CD14-positive monocyte (primary cell): ENCODE data around the gene USPL1. TPM values are rescaled to one million over a fixed set of nuclear protein-coding genes. Genes with fewer than 3 reads are reported as not detected.
A peak's percentile ranks its signal among the peaks of the same experiment; 100 is the strongest.

Experiments
- DNase-seq, 3 donors: peaks; one replicate each; pipeline ENCODE4 v3.0.0-alpha.2; 2011 to 2022
- H2AFZ ChIP-seq: 2 replicates; pipeline ENCODE4 v1.6.0; 2012; ENCODE audit warnings: mild to moderate bottlenecking, low read depth, low read length, inconsistent platforms; ENCODE audit not compliant: insufficient read depth, poor library complexity, severe bottlenecking
- H3K27ac ChIP-seq, 2 donors: 1 replicate in 1 of 2; 2 replicates in 1 of 2; pipeline ENCODE4 v1.5.1; 2012 to 2013; ENCODE audit warnings: low read length in 2 of 2, control low read depth in 1 of 2, inconsistent platforms in 1 of 2, low read depth in 1 of 2, mild to moderate bottlenecking in 1 of 2
- H3K27me3 ChIP-seq, 2 donors: one replicate each; pipeline versions ENCODE4 v1.6.0 to v1.6.1; 2011 to 2013; ENCODE audit warnings: low read length in 2 of 2; ENCODE audit not compliant: control insufficient read depth in 2 of 2, insufficient read depth in 2 of 2
- H3K36me3 ChIP-seq, 2 donors: replicated peaks in 1 of 2; 1 replicate in 1 of 2; 2 replicates in 1 of 2; pipeline versions ENCODE4 v1.5.1 to v1.6.1; 2012 to 2013; ENCODE audit warnings: low read length in 2 of 2, control low read depth in 1 of 2, inconsistent platforms in 1 of 2, mild to moderate bottlenecking in 1 of 2; ENCODE audit not compliant: insufficient read depth in 2 of 2, control insufficient read depth in 1 of 2
- H3K4me1 ChIP-seq, 2 donors: 1 replicate in 1 of 2; 2 replicates in 1 of 2; pipeline versions ENCODE4 v1.5.1 to v1.6.1; 2012 to 2013; ENCODE audit warnings: low read length in 2 of 2, control low read depth in 1 of 2, inconsistent platforms in 1 of 2, mild to moderate bottlenecking in 1 of 2, moderate library complexity in 1 of 2; ENCODE audit not compliant: insufficient read depth in 2 of 2, control insufficient read depth in 1 of 2
- H3K4me2 ChIP-seq: replicated peaks from 2 replicates; pipeline ENCODE3; 2012; ENCODE audit warnings: low read length, moderate library complexity, mild to moderate bottlenecking; ENCODE audit not compliant: poor library complexity, severe bottlenecking; ENCODE audit errors: extremely low read depth
- H3K4me3 ChIP-seq, 3 experiments: fragments of 200-600 bp in 1 of 3; sonication (generic) in 1 of 3; replicated peaks in 1 of 3; 1 replicate in 2 of 3; 2 replicates in 1 of 3; pipeline ENCODE4 v1.5.1; 2011 to 2013; ENCODE audit warnings: low read length in 3 of 3, mild to moderate bottlenecking in 3 of 3, control low read depth in 2 of 3, low read depth in 2 of 3, inconsistent platforms in 1 of 3, moderate library complexity in 1 of 3
- H3K79me2 ChIP-seq: 2 replicates; pipeline ENCODE4 v1.6.0; 2012; ENCODE audit warnings: mild to moderate bottlenecking, control low read depth, inconsistent platforms, low read length, moderate library complexity; ENCODE audit not compliant: insufficient read depth
- H3K9ac ChIP-seq: 2 replicates; pipeline ENCODE4 v1.6.0; 2017; ENCODE audit warnings: low read length, mild to moderate bottlenecking; ENCODE audit not compliant: insufficient read depth, poor library complexity, severe bottlenecking
- H3K9me3 ChIP-seq, 2 donors: replicated peaks in 1 of 2; 1 replicate in 1 of 2; 2 replicates in 1 of 2; pipeline versions ENCODE4 v1.5.1 to v1.6.1; 2012 to 2013; ENCODE audit warnings: low read length in 2 of 2, control low read depth in 1 of 2; ENCODE audit not compliant: control insufficient read depth in 1 of 2, insufficient read depth in 1 of 2
- H4K20me1 ChIP-seq: 2 replicates; pipeline ENCODE4 v1.6.0; 2012; ENCODE audit warnings: mild to moderate bottlenecking, low read length, control low read depth, moderate library complexity; ENCODE audit not compliant: insufficient read depth
- H3K27ac Mint-ChIP-seq, 7 donors: one replicate each; pipeline ENCODE4 v1.8.0; 2020; ENCODE audit warnings: mild to moderate bottlenecking in 7 of 7, mixed read lengths in 7 of 7, moderate library complexity in 6 of 7, inconsistent platforms in 2 of 7
- H3K27me3 Mint-ChIP-seq, 3 donors: one replicate each; pipeline ENCODE4 v1.8.0; 2021 to 2022; ENCODE audit warnings: low read depth in 3 of 3, mild to moderate bottlenecking in 3 of 3, mixed read lengths in 3 of 3, moderate library complexity in 3 of 3, inconsistent platforms in 1 of 3
- H3K36me3 Mint-ChIP-seq, 2 donors: one replicate each; pipeline ENCODE4 v1.8.0; 2020; ENCODE audit warnings: mixed read lengths in 2 of 2, inconsistent platforms in 1 of 2, mild to moderate bottlenecking in 1 of 2
- H3K4me1 Mint-ChIP-seq: one replicate; pipeline ENCODE4 v1.8.0; 2020; ENCODE audit warnings: mild to moderate bottlenecking, mixed read lengths
- H3K4me3 Mint-ChIP-seq, 2 donors: one replicate each; pipeline ENCODE4 v1.8.0; 2020; ENCODE audit warnings: mild to moderate bottlenecking in 2 of 2, mixed read lengths in 2 of 2, moderate library complexity in 1 of 2
- H3K9me3 Mint-ChIP-seq, 7 donors: one replicate each; pipeline ENCODE4 v1.8.0; 2020 to 2022; ENCODE audit warnings: mixed read lengths in 7 of 7, mild to moderate bottlenecking in 6 of 7, moderate library complexity in 6 of 7, inconsistent platforms in 2 of 7
- CTCF ChIP-seq: fragments of 200-600 bp; IDR thresholded peaks from one replicate; pipeline ENCODE4 v1.8.0; 2022; ENCODE audit warnings: antibody characterized with exemption, mild to moderate bottlenecking
- WGBS: methylation state at CpG from one replicate; pipeline ENCODE4 v1.1.5; 2013; ENCODE audit warnings: missing lambda C conversion rate; ENCODE audit not compliant: insufficient coverage; 5-methylcytosine and 5-hydroxymethylcytosine counted together
- intact Hi-C, 2 donors: fragments of 100-400 bp; cut with micrococcal nuclease; formaldehyde crosslinking; loops; one replicate each; pipeline versions ENCODE4 v1.15.0 to v1.15.1; 2023
- polyA plus RNA-seq, 3 donors: library from polyadenylated mRNA; depleted of rRNA in 1 of 3; unstranded in 2 of 3; stranded (reverse) in 1 of 3; fragments of 300-500 nt in 2 of 3; fragments of >200 nt in 1 of 3; fragmentation: Illumina TruSeq in 2 of 3; gene quantifications; 1 replicate in 2 of 3; 2 replicates in 1 of 3; pipeline ENCODE4 v1.2.3, GENCODE V29; 2012 to 2021

Gene USPL1
- polyA plus RNA-seq, 3 donors = 3.9 to 20.5 (median 5.5) TPM

- Histone ChIP-seq H3K27me3 (no peaks in the 10 kb centered on the region), H3K4me1 (no peaks in the 10 kb centered on the region), H3K9me3 (peaks cover 2 to 6% of the 10 kb centered on the region in 2 donors), H2AFZ (no peak overlapping the region), H4K20me1 (no peaks in the 10 kb centered on the region), H3K4me2 (no peak overlapping the region), H3K79me2 (no peaks in the 10 kb centered on the region), H3K27ac (no peak overlapping the region), H3K9ac (no peak overlapping the region), H3K4me3 (no peak overlapping the region), H3K36me3 (no peaks in the 10 kb centered on the region)
- Mint-ChIP-seq H3K36me3 (peaks cover 4 to 5% of the 10 kb centered on the region in 2 donors), H3K27ac (no peak overlapping the region), H3K27me3 (peaks cover 0 to 12% (median 5%) of the 10 kb centered on the region in 3 donors), H3K9me3 (peaks cover 6 to 11% (median 9%) of the 10 kb centered on the region in 7 donors), H3K4me1 (peaks cover 10% of the 10 kb centered on the region), H3K4me3 (no peak overlapping the region)
- intact Hi-C loops = loop anchor here in 1 of 2 donors (5.0 kb wide), 1 partner anchor 51 kb away; no protein-coding TSS in a partner anchor
- no peak for TF ChIP-seq CTCF
- 0% methylated on average over 1 of the region's 4 CpGs for WGBS
- DNase-seq = peak in 2 of 3 donors; percentile 11 to 28
Observed at GRCh38 chr13:30607908-30608307, 9.8 kb upstream of the USPL1 start.

GRCh38 chr13:30608364-30608763 lies 9.4 kb upstream of the USPL1 start:
- WGBS = no CpG with 5 or more reads among the region's 5 CpGs
- no peak overlapping the region for H3K27ac Mint-ChIP-seq
- Histone ChIP-seq H3K27me3 (no peaks in the 10 kb centered on the region), H3K9me3 (peaks cover 2 to 6% of the 10 kb centered on the region in 2 donors), H2AFZ (no peak overlapping the region), H3K27ac (no peak overlapping the region), H4K20me1 (no peaks in the 10 kb centered on the region), H3K79me2 (no peaks in the 10 kb centered on the region), H3K9ac (no peak overlapping the region), H3K4me2 (no peak overlapping the region), H3K36me3 (no peaks in the 10 kb centered on the region), H3K4me3 (no peak overlapping the region), H3K4me1 (no peaks in the 10 kb centered on the region)
- peaks cover 0 to 12% (median 5%) of the 10 kb centered on the region in 3 donors for H3K27me3 Mint-ChIP-seq
- DNase-seq = no peak
- peaks cover 10% of the 10 kb centered on the region for H3K4me1 Mint-ChIP-seq
- peaks cover 4 to 5% of the 10 kb centered on the region in 2 donors for H3K36me3 Mint-ChIP-seq
- peaks cover 6 to 11% (median 9%) of the 10 kb centered on the region in 7 donors for H3K9me3 Mint-ChIP-seq
- no peak for TF ChIP-seq CTCF
- intact Hi-C loops = loop anchor here in 1 of 2 donors (5.0 kb wide), 1 partner anchor 51 kb away; no protein-coding TSS in a partner anchor
- no peak overlapping the region for H3K4me3 Mint-ChIP-seq
